PC-3 (cell line): Measurements from ENCODE around the gene C1QTNF12. TPM values are rescaled to one million over a fixed set of nuclear protein-coding genes. Genes with fewer than 3 reads are reported as not detected.

Source experiments
- ATAC-seq: fragments of 200-7000 bp; cut with Tn5 transposase; 2 replicates; pipeline ENCODE4 v1.9.1; 2020; ENCODE audit warnings: mild to moderate bottlenecking, moderate library complexity
- BruUV-seq: library from RNA; stranded (reverse); fragments of 400-500 nt; replicated peaks from 2 replicates; lab custom pipeline; 2021; lab: Mats Ljungman, UMichigan
- CTCF ChIA-PET: fragments of 300-600 bp; sonication (Branson Sonifier 250); formaldehyde crosslinking; loops from one replicate; lab custom pipeline; 2022; ENCODE audit warnings: antibody characterized with exemption; lab: Charles Lee
- POLR2A ChIA-PET: fragments of 300-600 bp; sonication (Branson Sonifier 250); formaldehyde crosslinking; loops from one replicate; lab custom pipeline; 2022; ENCODE audit warnings: antibody characterized with exemption; ENCODE audit not compliant: unreplicated experiment; lab: Charles Lee
- DNase-seq: peaks from one replicate; pipeline ENCODE4 v3.0.0-alpha.2; 2015
- H2AFZ ChIP-seq: fragments of 300-600 bp; sonication (generic); 2 replicates; pipeline ENCODE4 v1.6.0; 2016; ENCODE audit warnings: antibody characterized with exemption, low read length
- H3F3A ChIP-seq: fragments of 300-600 bp; sonication (generic); one replicate; pipeline ENCODE4 v1.6.0; 2017; ENCODE audit warnings: antibody characterized with exemption, low read length, control low read depth, mild to moderate bottlenecking; ENCODE audit not compliant: unreplicated experiment
- H3K27ac ChIP-seq: fragments of 300-600 bp; sonication (generic); 2 replicates; pipeline ENCODE4 v1.5.1; 2016; ENCODE audit warnings: mild to moderate bottlenecking, low read length
- H3K27me3 ChIP-seq: fragments of 300-600 bp; sonication (generic); 2 replicates; pipeline ENCODE4 v1.6.1; 2016; ENCODE audit warnings: low read length, mixed read lengths
- H3K36me3 ChIP-seq: fragments of 300-600 bp; sonication (generic); 2 replicates; pipeline ENCODE4 v1.6.1; 2016; ENCODE audit warnings: low read depth, mixed run types, low read length, mixed read lengths
- H3K4me1 ChIP-seq: fragments of 300-600 bp; sonication (generic); 2 replicates; pipeline ENCODE4 v1.5.1; 2016; ENCODE audit warnings: low read length; ENCODE audit not compliant: insufficient read depth
- H3K4me2 ChIP-seq: fragments of 300-600 bp; sonication (generic); 2 replicates; pipeline ENCODE4 v1.6.0; 2016; ENCODE audit warnings: low read length
- H3K4me3 ChIP-seq: fragments of 300-600 bp; sonication (generic); 2 replicates; pipeline ENCODE4 v1.5.1; 2016; ENCODE audit warnings: mild to moderate bottlenecking, low read length, mixed read lengths
- H3K79me2 ChIP-seq: fragments of 300-600 bp; sonication (generic); 2 replicates; pipeline ENCODE4 v1.6.1; 2017; ENCODE audit warnings: low read length, mixed read lengths
- H3K9ac ChIP-seq: fragments of 300-600 bp; sonication (generic); 2 replicates; pipeline ENCODE4 v1.6.0; 2016; ENCODE audit warnings: mild to moderate bottlenecking, low read length
- H3K9me2 ChIP-seq: fragments of 300-600 bp; sonication (generic); replicated peaks from 2 replicates; pipeline ENCODE4 v1.6.1; 2016; ENCODE audit warnings: mixed run types, low read length, mixed read lengths
- H3K9me3 ChIP-seq: fragments of 300-600 bp; sonication (generic); 2 replicates; pipeline ENCODE4 v1.6.1; 2016; ENCODE audit warnings: low read length, mixed read lengths
- H4K20me1 ChIP-seq: fragments of 300-600 bp; sonication (generic); 2 replicates; pipeline ENCODE4 v1.6.1; 2016; ENCODE audit warnings: low read length, mixed read lengths
- EZH2 ChIP-seq: fragments of 300-600 bp; sonication (generic); IDR thresholded peaks from one replicate; pipeline ENCODE4 v1.6.1; 2017; ENCODE audit warnings: antibody characterized with exemption, mild to moderate bottlenecking, low read length; ENCODE audit not compliant: unreplicated experiment
- EZH2phosphoT487 ChIP-seq: fragments of 300-600 bp; sonication (generic); IDR thresholded peaks from 2 replicates; pipeline ENCODE4 v1.6.1; 2018; ENCODE audit warnings: mild to moderate bottlenecking, antibody characterized with exemption, low read length, borderline replicate concordance
- intact Hi-C: fragments of 100-400 bp; cut with micrococcal nuclease; formaldehyde crosslinking; loops from 2 replicates; pipeline ENCODE4 v1.9.0; 2023
- total RNA-seq: library from RNA; depleted of rRNA; stranded (reverse); fragments of >200 nt; gene quantifications from 2 replicates; pipeline ENCODE4 v1.2.3, GENCODE V29; 2014
- TF ChIP-seq, protein P1 (sequence below): fragments of 300-600 bp; sonication (generic); conservative IDR thresholded peaks from 2 replicates; pipeline ENCODE4 v1.5.1; 2017; ENCODE audit warnings: antibody characterized with exemption, low read depth, mild to moderate bottlenecking, low read length

C1QTNF12 gene
- total RNA-seq, 1 experiment from 2014 or later: 3.9 TPM

DNA sequence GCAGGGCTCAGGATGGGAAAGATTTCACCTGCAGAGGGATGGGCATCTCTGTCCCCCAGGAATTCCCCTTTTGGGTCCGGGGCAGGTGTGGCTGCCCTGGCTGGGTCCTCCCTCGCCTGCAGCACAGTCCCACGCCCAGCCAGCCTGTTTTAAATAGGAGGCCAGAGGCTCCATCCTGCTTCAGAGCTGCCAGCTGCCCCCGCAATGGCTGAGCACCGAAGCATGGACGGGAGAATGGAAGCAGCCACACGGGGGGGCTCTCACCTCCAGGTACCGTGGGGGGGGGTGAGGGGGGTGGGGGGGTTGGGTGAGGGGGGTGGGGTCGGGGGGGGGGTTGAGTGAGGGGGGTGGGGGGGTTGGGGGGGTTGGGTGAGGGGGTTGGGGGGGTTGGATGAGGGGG, 37.3 kb upstream of the C1QTNF12 start:
- intact Hi-C loops: no loop called here
- Histone ChIP-seq H3K27me3 (no peaks in the 10 kb centered on the region), H3K4me3 (no peak overlapping the region), H3K4me1 (peaks cover 24% of the 10 kb centered on the region), H3F3A (no peaks in the 10 kb centered on the region), H4K20me1 (no peaks in the 10 kb centered on the region), H2AFZ (no peak overlapping the region), H3K36me3 (no peaks in the 10 kb centered on the region), H3K27ac (peak overlapping the region; percentile 82), H3K9me3 (no peaks in the 10 kb centered on the region), H3K9ac (peak overlapping the region; percentile 16; the same call in 1 of the 2 replicates), H3K9me2 (no peaks in the 10 kb centered on the region), H3K79me2 (no peaks in the 10 kb centered on the region), H3K4me2 (peak overlapping the region; percentile 26)
- peak; percentile 58 for DNase-seq
- no TSS peak for BruUV-seq
- CTCF ChIA-PET: interaction anchor here (0.6 to 2.3 kb wide), 2 partner anchors 8 to 161 kb away, joined by 8 to 23 read pairs; no protein-coding TSS in a partner anchor
- POLR2A ChIA-PET: interaction anchor here (0.6 kb wide), 1 partner anchor 10 kb away, joined by 3 read pairs; no protein-coding TSS in a partner anchor
- no peak for TF ChIP-seq EZH2phosphoT487
- TF ChIP-seq EZH2: no peak
- TF ChIP-seq, protein P1, sequence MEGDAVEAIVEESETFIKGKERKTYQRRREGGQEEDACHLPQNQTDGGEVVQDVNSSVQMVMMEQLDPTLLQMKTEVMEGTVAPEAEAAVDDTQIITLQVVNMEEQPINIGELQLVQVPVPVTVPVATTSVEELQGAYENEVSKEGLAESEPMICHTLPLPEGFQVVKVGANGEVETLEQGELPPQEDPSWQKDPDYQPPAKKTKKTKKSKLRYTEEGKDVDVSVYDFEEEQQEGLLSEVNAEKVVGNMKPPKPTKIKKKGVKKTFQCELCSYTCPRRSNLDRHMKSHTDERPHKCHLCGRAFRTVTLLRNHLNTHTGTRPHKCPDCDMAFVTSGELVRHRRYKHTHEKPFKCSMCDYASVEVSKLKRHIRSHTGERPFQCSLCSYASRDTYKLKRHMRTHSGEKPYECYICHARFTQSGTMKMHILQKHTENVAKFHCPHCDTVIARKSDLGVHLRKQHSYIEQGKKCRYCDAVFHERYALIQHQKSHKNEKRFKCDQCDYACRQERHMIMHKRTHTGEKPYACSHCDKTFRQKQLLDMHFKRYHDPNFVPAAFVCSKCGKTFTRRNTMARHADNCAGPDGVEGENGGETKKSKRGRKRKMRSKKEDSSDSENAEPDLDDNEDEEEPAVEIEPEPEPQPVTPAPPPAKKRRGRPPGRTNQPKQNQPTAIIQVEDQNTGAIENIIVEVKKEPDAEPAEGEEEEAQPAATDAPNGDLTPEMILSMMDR: 0 out of 2 replicates have a peak, but pooled peaks have one; percentile 24
- peak; percentile 11; the same call in 1 of the 2 replicates for ATAC-seq

DNA sequence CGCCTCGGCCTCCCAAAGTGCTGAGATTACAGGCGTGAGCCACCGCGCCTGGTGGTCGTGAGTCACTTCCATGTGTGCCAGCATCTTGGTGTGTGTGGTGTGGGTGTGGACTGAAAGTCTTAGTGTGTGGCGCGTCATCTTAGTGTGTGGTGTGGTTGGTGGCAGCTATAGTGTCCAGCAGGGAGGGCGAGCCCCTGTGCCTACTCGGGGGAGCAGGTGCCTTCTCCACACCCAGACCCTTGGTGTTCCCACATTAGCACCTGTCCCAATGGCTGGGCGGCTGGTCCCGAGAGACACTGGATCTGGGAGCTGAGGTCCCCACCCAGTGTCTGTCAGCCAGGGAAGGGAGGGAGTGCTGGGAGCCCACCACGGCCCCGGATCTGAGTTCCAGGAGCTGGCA, 36.5 kb upstream of the C1QTNF12 start:
- DNase-seq: peak; percentile 90
- Histone ChIP-seq H3K9me3 (no peaks in the 10 kb centered on the region), H4K20me1 (no peaks in the 10 kb centered on the region), H3K4me1 (peaks cover 24% of the 10 kb centered on the region), H3F3A (no peaks in the 10 kb centered on the region), H3K36me3 (no peaks in the 10 kb centered on the region), H3K9me2 (no peaks in the 10 kb centered on the region), H3K79me2 (no peaks in the 10 kb centered on the region), H3K9ac (peak overlapping the region; percentile 16), H3K4me3 (no peak overlapping the region), H3K27ac (peak overlapping the region; percentile 82), H3K4me2 (no peak overlapping the region), H2AFZ (no peak overlapping the region), H3K27me3 (no peaks in the 10 kb centered on the region)
- peak; percentile 45 for ATAC-seq
- no peak for TF ChIP-seq EZH2phosphoT487
- TF ChIP-seq, protein P1: no peak
- TF ChIP-seq EZH2: no peak
- POLR2A ChIA-PET: interaction anchor here (0.6 kb wide), 1 partner anchor 27 kb away, joined by 3 read pairs; no protein-coding TSS in a partner anchor
- CTCF ChIA-PET: interaction anchor here (2.3 kb wide), 1 partner anchor 9 kb away, joined by 23 read pairs; no protein-coding TSS in a partner anchor
- intact Hi-C loops: no loop called here
- BruUV-seq: no TSS peak
